ENCODE measurements around the gene SAFB2. TPM values are rescaled to one million over a fixed set of nuclear protein-coding genes. Genes with fewer than 3 reads are reported as not detected.

Gene SAFB2
- total and polyA plus RNA-seq, 10 of the 15 experiments (the other 5 are each of a cell fraction or from before 2014, with no cell fraction given), result 4.5 to 89.2 (median 42.9) TPM

DNA sequence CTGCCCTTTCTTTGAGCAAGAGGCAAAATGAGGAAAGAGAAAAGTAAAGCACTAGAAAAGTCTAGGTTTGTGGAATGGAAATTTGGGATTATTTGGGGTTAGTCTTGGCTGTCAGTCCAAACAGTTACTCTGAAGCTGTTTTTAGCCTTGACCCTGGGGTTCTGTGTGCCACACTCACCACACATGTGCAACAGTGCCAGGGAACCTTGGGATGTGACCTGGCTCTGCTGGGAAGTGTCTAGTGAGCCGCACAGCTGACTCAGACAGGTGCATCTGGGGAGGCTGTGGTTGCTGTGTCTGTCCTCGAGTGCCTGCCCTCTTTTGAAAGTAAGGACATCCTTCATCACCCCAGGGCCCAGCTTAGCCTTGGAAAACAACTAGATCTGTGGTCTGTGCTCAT is 41.9 kb upstream of the SAFB2 start:
- H3K79me2 ChIP-seq (ENCODE audit: control insufficient read depth, insufficient read depth, low read length), result no peaks in the 10 kb centered on the region
- H4K20me1 ChIP-seq (ENCODE audit: control insufficient read depth, insufficient read depth), result no peaks in the 10 kb centered on the region; the same call in 1 of the 2 replicates
- no peak overlapping the region for H3K27ac ChIP-seq (ENCODE audit: control insufficient read depth, insufficient read depth)
- CTCF ChIA-PET, result interaction anchor here (1.3 to 1.7 kb wide), 2 partner anchors 10 to 31 kb away, joined by 3 read pairs; no protein-coding TSS in a partner anchor
- no peak overlapping the region for H3K9ac ChIP-seq (ENCODE audit: control insufficient read depth, insufficient read depth, low read length)
- POLR2A ChIA-PET, result interaction anchor here (1.1 kb wide), 1 partner anchor 42 kb away, joined by 4 read pairs; the partner anchor contains the start of genes SAFB and SAFB2
- H3K36me3 ChIP-seq (ENCODE audit: control insufficient read depth in 2 of 2, insufficient read depth in 2 of 2, low read length in 1 of 2), result peaks cover 36 to 53% of the 10 kb centered on the region in 2 experiments
- SMC1A ChIA-PET (ENCODE audit: uncharacterized antibody, unreplicated experiment), result no interaction called here
- in situ Hi-C loops (cut with MboI) (no loop called here), intact Hi-C loops (cut with micrococcal nuclease; ENCODE audit: unreplicated experiment) (no loop called here)
- no peak overlapping the region for H3K4me2 ChIP-seq (ENCODE audit: control insufficient read depth, insufficient read depth)
- TF ChIP-seq HDAC6 (IDR thresholded peaks at IDR 0.05; ENCODE audit: unreplicated experiment) (no peak), RUNX3 (IDR thresholded peaks at IDR 0.05; ENCODE audit: low read length) (no peak), CUX1 (IDR thresholded peaks at IDR 0.05; ENCODE audit: insufficient replicate concordance, low read depth, low read length) (no peak), HSF1 (IDR thresholded peaks at IDR 0.05; ENCODE audit: low read depth, low read length) (no peak)
- BruUV-seq (replicated peaks), result TSS peak; percentile 29
- DNase-seq (ENCODE audit: low read depth, low spot score), result no peak
- no peak overlapping the region for H3K4me3 ChIP-seq
- H2AFZ ChIP-seq (ENCODE audit: control insufficient read depth, low read depth, low read length), result no peak overlapping the region
- no peaks in the 10 kb centered on the region for H3K9me3 ChIP-seq (replicated peaks; ENCODE audit: control insufficient read depth, insufficient read depth, low read length)
- H3K27me3 ChIP-seq (replicated peaks in 1 of 2; ENCODE audit: control insufficient read depth in 2 of 2, insufficient read depth in 2 of 2, low read length in 1 of 2), result no peaks in the 10 kb centered on the region
- no peak for ATAC-seq
- RAD21 ChIA-PET (ENCODE audit: unreplicated experiment), result no interaction called here
- FAIRE-seq, result no peak
- peaks cover 3% of the 10 kb centered on the region; the same call in 1 of the 2 replicates for H3K4me1 ChIP-seq (ENCODE audit: control insufficient read depth, insufficient read depth, low read length)
- 50% methylated on average over 2 of the region's 2 CpGs for WGBS (ENCODE audit: insufficient coverage, insufficient replicate concordance, low lambda C conversion rate, missing lambda C conversion rate)
